Placental epithelial cell (primary cell): ENCODE data around the gene MUSK. TPM values are rescaled to one million over a fixed set of nuclear protein-coding genes. Genes with fewer than 3 reads are reported as not detected.

Experiments used
- small RNA-seq: library from RNA; depleted of rRNA; stranded (forward); fragments of <200 nt; gene quantifications from one replicate; pipeline ENCODE3, GENCODE V24; 2012
- total RNA-seq: library from RNA; depleted of rRNA; stranded (reverse); fragments of >200 nt; gene quantifications from 2 replicates; pipeline ENCODE4 v1.2.3, GENCODE V29; 2012

The MUSK gene
- 0.11 and 0.39 TPM in 2 replicates for total RNA-seq

GRCh38 chr9:110668570-110669167, at the start of gene MUSK:
Gene MUSK, plus strand, starts transcription at chr9:110668791. Its CDS starts 114 bp downstream, at chr9:110668905.

Small RNA genes within 50 kb of the gene (small RNA-seq; reads per million reads assigned to genes)
- not detected for gene AL513328.1

Other genes starting within 250 kb of the MUSK start
- 0.22 and 0.39 TPM in 2 replicates for gene SVEP1, start 89.0 kb upstream of the MUSK start, total RNA-seq